ENCODE results near the gene NUP43. TPM values are rescaled to one million over a fixed set of nuclear protein-coding genes. Genes with fewer than 3 reads are reported as not detected.
"Not testable (repeated sequence)": the region's sequence is repeated elsewhere in the genome, so short reads cannot be mapped to it uniquely, and the experiment has no call there.

NUP43 gene
- total RNA-seq, 1 donor from 2014 or later: 23.9 TPM

DNA sequence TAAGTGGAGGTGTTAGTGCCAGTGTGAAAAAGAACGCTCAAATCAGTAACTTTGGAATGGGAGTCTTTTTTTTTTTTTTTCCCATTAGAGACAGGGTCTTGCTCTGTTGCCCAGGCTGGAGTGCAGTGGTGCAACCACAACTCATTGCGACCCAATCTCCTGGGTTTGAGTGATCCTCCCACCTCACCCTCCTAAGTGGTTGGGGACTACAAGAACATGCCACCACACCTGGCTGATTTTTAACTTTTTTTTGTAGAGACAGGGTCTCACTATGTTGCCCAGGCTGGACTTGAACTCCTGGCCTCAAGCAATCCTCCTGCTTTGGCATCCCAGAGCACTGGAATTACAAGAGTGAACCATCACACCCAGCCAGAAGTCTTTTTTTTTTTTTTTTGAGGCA is 48.2 kb downstream of the NUP43 start:
- DNase-seq: no peak
- intact Hi-C loops (cut with DNase I): no loop called here
- H3K4me1 ChIP-seq: peaks cover 16% of the 10 kb centered on the region
- H3K36me3 ChIP-seq: peaks cover 45% of the 10 kb centered on the region
- H3K9me3 ChIP-seq: no peaks in the 10 kb centered on the region
- no peaks in the 10 kb centered on the region for H3K27me3 ChIP-seq
- no peak overlapping the region for H3K27ac ChIP-seq
- no peak for ATAC-seq
- TF ChIP-seq CTCF (IDR thresholded peaks at IDR 0.05): no peak
- no peak overlapping the region for H3K4me3 ChIP-seq

GRCh38 chr6:149696901-149697300 is 49.4 kb downstream of the NUP43 start:
- ATAC-seq (no peak), DNase-seq (no peak)
- intact Hi-C loops (cut with DNase I): no loop called here
- Histone ChIP-seq H3K4me1 (peaks cover 16% of the 10 kb centered on the region), H3K27me3 (no peaks in the 10 kb centered on the region), H3K9me3 (no peaks in the 10 kb centered on the region), H3K27ac (no peak overlapping the region), H3K36me3 (peaks cover 53% of the 10 kb centered on the region), H3K4me3 (no peak overlapping the region)
- TF ChIP-seq CTCF (IDR thresholded peaks at IDR 0.05): no peak

DNA sequence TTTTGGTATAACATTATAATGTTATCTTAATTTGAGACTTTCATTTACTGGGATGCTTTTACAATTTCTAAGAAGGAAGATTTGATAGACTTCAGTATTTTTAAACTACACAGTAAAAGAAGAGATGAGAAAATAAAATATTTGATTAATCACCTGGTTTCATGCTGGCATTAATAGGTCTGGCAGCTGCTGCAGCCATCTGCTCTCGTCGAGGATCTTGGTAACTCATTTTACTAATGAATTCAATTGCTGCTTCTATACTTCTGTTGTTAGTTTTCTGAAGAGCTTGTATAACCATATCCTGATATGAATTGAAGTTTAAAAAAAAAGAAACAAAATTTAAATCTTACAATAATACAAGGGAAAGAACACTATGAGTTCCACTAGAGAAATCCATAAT is 51.4 kb downstream of the NUP43 start:
- Histone ChIP-seq H3K27ac (no peak overlapping the region), H3K9me3 (no peaks in the 10 kb centered on the region), H3K36me3 (peaks cover 59% of the 10 kb centered on the region), H3K4me1 (no peaks in the 10 kb centered on the region), H3K27me3 (no peaks in the 10 kb centered on the region), H3K4me3 (no peak overlapping the region)
- ATAC-seq (no peak), DNase-seq (no peak)
- intact Hi-C loops (cut with DNase I): no loop called here
- TF ChIP-seq CTCF (IDR thresholded peaks at IDR 0.05): no peak

DNA sequence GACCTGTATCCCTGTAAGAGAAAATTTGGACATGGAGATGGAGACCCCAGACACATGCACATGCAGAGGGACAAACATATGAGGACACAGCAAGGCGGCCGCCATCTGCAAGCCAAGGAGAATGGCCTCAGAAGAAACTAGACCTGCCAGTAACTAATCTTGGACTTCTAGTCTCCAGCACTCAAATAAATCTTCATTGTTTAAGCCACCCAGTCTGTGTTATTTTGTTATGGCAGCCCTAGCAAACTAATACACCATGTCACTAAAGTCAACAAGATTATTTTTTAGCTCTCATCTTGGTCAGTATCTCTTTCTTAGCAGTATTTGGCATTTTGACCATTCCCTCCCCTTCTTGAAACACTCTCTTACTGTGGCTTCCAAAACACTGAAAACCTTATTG is 55.1 kb downstream of the NUP43 start:
- Histone ChIP-seq H3K36me3 (peaks cover 67% of the 10 kb centered on the region), H3K27me3 (no peaks in the 10 kb centered on the region), H3K9me3 (no peaks in the 10 kb centered on the region), H3K4me1 (no peaks in the 10 kb centered on the region), H3K4me3 (no peak overlapping the region), H3K27ac (no peak overlapping the region)
- no peak for TF ChIP-seq CTCF (IDR thresholded peaks at IDR 0.05)
- DNase-seq (no peak), ATAC-seq (no peak)
- intact Hi-C loops (cut with DNase I): no loop called here

DNA sequence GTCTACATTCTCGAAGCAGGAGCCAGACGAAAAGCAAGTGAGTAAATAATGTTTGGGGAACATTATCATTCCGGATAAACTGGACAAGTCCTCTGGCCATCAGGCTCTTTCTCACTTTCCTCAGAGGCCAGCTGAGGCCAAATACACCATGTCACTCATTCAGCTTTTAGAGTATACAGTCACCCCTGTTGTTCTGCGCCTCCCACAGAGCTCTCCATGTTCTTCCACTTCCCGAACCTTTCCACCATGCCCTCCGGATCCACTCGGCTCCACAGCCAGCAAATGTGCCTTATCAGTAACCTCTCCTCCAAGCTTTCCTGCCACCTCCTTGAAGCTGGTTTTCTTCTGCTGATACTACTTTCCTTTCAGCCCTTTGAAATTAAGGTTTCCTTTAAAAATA is 60.1 kb downstream of the NUP43 start:
- intact Hi-C loops (cut with DNase I): no loop called here
- no peak for TF ChIP-seq CTCF (IDR thresholded peaks at IDR 0.05)
- no peak for ATAC-seq
- H3K4me3 ChIP-seq: no peak overlapping the region
- no peak for DNase-seq
- no peaks in the 10 kb centered on the region for H3K27me3 ChIP-seq
- H3K36me3 ChIP-seq: peaks cover 59% of the 10 kb centered on the region
- H3K4me1 ChIP-seq: no peaks in the 10 kb centered on the region
- no peak overlapping the region for H3K27ac ChIP-seq
- H3K9me3 ChIP-seq: no peaks in the 10 kb centered on the region

DNA sequence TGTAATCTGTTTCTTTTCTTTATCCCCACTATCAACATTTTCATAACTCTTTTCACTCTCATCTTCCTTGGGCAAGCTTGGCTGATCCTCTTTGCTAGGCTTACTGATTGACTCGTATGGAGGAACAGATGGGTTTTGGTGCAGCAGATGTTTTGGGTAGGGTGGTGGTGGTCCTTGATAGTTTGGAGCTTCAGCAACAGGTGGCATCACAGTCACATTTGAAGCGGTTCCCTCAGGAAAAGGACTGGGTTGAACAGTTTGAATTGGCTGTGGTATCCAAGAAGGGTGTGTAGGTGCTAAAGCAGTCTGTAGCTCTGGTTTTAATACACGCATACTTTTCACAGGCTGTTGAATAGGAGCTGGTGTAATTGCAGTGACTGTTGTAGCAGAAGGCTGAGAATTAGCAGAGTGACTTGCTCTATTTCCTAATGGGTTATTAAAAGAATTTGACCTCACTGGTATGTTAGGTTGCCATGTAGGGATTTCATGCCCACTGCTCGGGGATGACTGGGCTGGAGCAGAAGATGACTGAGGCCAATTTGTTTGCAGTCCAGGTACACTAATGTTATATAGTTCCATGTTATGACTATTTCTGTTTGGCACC is 63.0 kb downstream of the NUP43 start:
- no peak overlapping the region for H3K27ac ChIP-seq
- intact Hi-C loops (cut with DNase I): no loop called here

GRCh38 chr6:149681845-149682244 is 64.5 kb downstream of the NUP43 start:
- H3K27ac ChIP-seq; H3K9me3 ChIP-seq; H3K4me1 ChIP-seq; H3K27me3 ChIP-seq; intact Hi-C loops (cut with DNase I); H3K4me3 ChIP-seq; DNase-seq; ATAC-seq: not testable (repeated sequence)
- peaks cover 58% of the 10 kb centered on the region for H3K36me3 ChIP-seq

More for the DNA sequence above, 63.0 kb downstream of the NUP43 start:
- TF ChIP-seq CTCF (IDR thresholded peaks at IDR 0.05): no peak
- peaks cover 49% of the 10 kb centered on the region for H3K36me3 ChIP-seq
- no peaks in the 10 kb centered on the region for H3K27me3 ChIP-seq
- H3K4me1 ChIP-seq: no peaks in the 10 kb centered on the region
- ATAC-seq: no peak
- H3K9me3 ChIP-seq: no peaks in the 10 kb centered on the region
- no peak overlapping the region for H3K4me3 ChIP-seq
- DNase-seq: no peak
